Caco-2 (cell line): ENCODE results near the gene TTI1. TPM values are rescaled to one million over a fixed set of nuclear protein-coding genes. Genes with fewer than 3 reads are reported as not detected.

Experiments
- BruUV-seq: library from RNA; stranded (reverse); fragments of 400-500 nt; replicated peaks from 2 replicates; lab custom pipeline; 2021; lab: Mats Ljungman, UMichigan
- CTCF ChIA-PET: fragments of 300-600 bp; sonication (Branson Sonifier 250); formaldehyde crosslinking; loops from one replicate; lab custom pipeline; 2022; ENCODE audit warnings: antibody characterized with exemption; lab: Charles Lee
- POLR2A ChIA-PET: fragments of 300-600 bp; sonication (Branson Sonifier 250); formaldehyde crosslinking; loops from one replicate; lab custom pipeline; 2022; ENCODE audit warnings: antibody characterized with exemption; lab: Charles Lee
- DNase-seq, 2 experiments: peaks; one replicate each; pipeline versions ENCODE4 v3.0.0 to v3.0.0-alpha.2; 2020 to 2022
- H3K27me3 ChIP-seq: replicated peaks from 2 replicates; pipeline ENCODE4 v1.6.0; 2011; ENCODE audit warnings: low read length; ENCODE audit not compliant: control insufficient read depth, insufficient read depth
- H3K36me3 ChIP-seq: 2 replicates; pipeline ENCODE4 v1.5.1; 2011; ENCODE audit warnings: low read length; ENCODE audit not compliant: control insufficient read depth, insufficient read depth
- H3K4me1 ChIP-seq: fragments of 250-450 bp; sonication (Bioruptor Pico); 2 replicates; pipeline ENCODE4 v1.5.1; 2020; ENCODE audit warnings: mild to moderate bottlenecking
- H3K4me3 ChIP-seq: 2 replicates; pipeline ENCODE4 v1.5.1; 2011; ENCODE audit warnings: low read depth, mild to moderate bottlenecking, control low read depth, low read length
- H3K9me3 ChIP-seq: fragments of 250-450 bp; sonication (Bioruptor Pico); 2 replicates; pipeline ENCODE4 v1.5.1; 2020; ENCODE audit warnings: mild to moderate bottlenecking, moderate library complexity
- H3K27ac Mint-ChIP-seq: one replicate; pipeline ENCODE4 v1.8.0; 2022; ENCODE audit warnings: mixed read lengths; ENCODE audit not compliant: unreplicated experiment
- H3K27me3 Mint-ChIP-seq: one replicate; pipeline ENCODE4 v1.8.0; 2022; ENCODE audit warnings: mixed read lengths; ENCODE audit not compliant: insufficient read depth, unreplicated experiment
- H3K36me3 Mint-ChIP-seq: one replicate; pipeline ENCODE4 v1.8.0; 2022; ENCODE audit warnings: mild to moderate bottlenecking, mixed read lengths; ENCODE audit not compliant: insufficient read depth, unreplicated experiment
- H3K4me1 Mint-ChIP-seq: one replicate; pipeline ENCODE4 v1.8.0; 2022; ENCODE audit warnings: low read depth, mixed read lengths; ENCODE audit not compliant: unreplicated experiment
- H3K4me3 Mint-ChIP-seq: one replicate; pipeline ENCODE4 v1.8.0; 2022; ENCODE audit warnings: mild to moderate bottlenecking, moderate library complexity, mixed read lengths; ENCODE audit not compliant: unreplicated experiment
- H3K9me3 Mint-ChIP-seq: one replicate; pipeline ENCODE4 v1.8.0; 2022; ENCODE audit warnings: mixed read lengths; ENCODE audit not compliant: unreplicated experiment
- intact Hi-C: fragments of 100-400 bp; cut with micrococcal nuclease; formaldehyde crosslinking; loops from one replicate; pipeline ENCODE4 v1.10.0; 2022; ENCODE audit not compliant: unreplicated experiment
- total RNA-seq: library from RNA; stranded (reverse); gene quantifications from 2 replicates; pipeline ENCODE4 v1.2.3, GENCODE V29; 2022
- TF ChIP-seq, protein P1 (sequence below), 2 experiments: fragments of 200-600 bp in 1 of 2; IDR thresholded peaks; 1 replicate in 1 of 2; 2 replicates in 1 of 2; pipeline versions ENCODE4 v1.5.1 to v1.8.0; 2011 to 2022; ENCODE audit warnings: antibody characterized with exemption in 1 of 2, control low read depth in 1 of 2, inconsistent platforms in 1 of 2, low read depth in 1 of 2, low read length in 1 of 2, mild to moderate bottlenecking in 1 of 2, moderate library complexity in 1 of 2; ENCODE audit not compliant: insufficient read depth in 1 of 2, severe bottlenecking in 1 of 2, unreplicated experiment in 1 of 2

Gene TTI1
- total RNA-seq, 1 experiment from 2014 or later, result 59.2 TPM

DNA sequence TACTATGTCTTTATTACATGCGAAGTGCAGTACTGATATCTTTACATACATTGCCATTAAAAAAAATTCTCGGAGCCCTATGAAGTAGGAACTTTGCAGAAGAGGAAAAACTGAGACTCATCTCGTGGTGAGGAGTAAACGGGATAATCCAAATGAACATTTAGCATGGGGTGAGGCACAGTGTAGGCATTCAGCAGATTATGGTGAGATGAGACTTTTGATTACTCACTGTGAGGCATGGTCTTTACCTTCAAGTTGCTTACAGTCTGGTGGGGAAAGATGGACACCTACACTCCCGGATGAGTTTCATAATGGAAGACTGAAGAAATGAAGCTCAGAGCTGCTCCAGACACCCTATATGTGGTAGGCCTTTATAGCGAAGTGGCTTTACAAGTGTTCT is 1.7 kb upstream of the TTI1 start:
- Histone ChIP-seq H3K9me3 (no peaks in the 10 kb centered on the region), H3K27me3 (no peaks in the 10 kb centered on the region), H3K36me3 (peaks cover 3% of the 10 kb centered on the region), H3K4me3 (peak overlapping the region; percentile 79), H3K4me1 (peaks cover 41% of the 10 kb centered on the region)
- no peaks in the 10 kb centered on the region for H3K27me3 Mint-ChIP-seq
- no peak for DNase-seq
- H3K4me3 Mint-ChIP-seq, result peak overlapping the region; percentile 95
- no peaks in the 10 kb centered on the region for H3K9me3 Mint-ChIP-seq
- TSS peak; percentile 27 for BruUV-seq
- intact Hi-C loops, result no loop called here
- POLR2A ChIA-PET, result no interaction called here
- TF ChIP-seq, protein P1, sequence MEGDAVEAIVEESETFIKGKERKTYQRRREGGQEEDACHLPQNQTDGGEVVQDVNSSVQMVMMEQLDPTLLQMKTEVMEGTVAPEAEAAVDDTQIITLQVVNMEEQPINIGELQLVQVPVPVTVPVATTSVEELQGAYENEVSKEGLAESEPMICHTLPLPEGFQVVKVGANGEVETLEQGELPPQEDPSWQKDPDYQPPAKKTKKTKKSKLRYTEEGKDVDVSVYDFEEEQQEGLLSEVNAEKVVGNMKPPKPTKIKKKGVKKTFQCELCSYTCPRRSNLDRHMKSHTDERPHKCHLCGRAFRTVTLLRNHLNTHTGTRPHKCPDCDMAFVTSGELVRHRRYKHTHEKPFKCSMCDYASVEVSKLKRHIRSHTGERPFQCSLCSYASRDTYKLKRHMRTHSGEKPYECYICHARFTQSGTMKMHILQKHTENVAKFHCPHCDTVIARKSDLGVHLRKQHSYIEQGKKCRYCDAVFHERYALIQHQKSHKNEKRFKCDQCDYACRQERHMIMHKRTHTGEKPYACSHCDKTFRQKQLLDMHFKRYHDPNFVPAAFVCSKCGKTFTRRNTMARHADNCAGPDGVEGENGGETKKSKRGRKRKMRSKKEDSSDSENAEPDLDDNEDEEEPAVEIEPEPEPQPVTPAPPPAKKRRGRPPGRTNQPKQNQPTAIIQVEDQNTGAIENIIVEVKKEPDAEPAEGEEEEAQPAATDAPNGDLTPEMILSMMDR (IDR thresholded peaks at IDR 0.05; ENCODE audit: insufficient read depth in 1 of 2, low read depth in 1 of 2, low read length in 1 of 2, severe bottlenecking in 1 of 2, unreplicated experiment in 1 of 2), result no peak
- CTCF ChIA-PET, result no interaction called here
- peak overlapping the region; percentile 97 for H3K27ac Mint-ChIP-seq
- H3K4me1 Mint-ChIP-seq, result peaks cover 33% of the 10 kb centered on the region
- peaks cover 54% of the 10 kb centered on the region for H3K36me3 Mint-ChIP-seq

DNA sequence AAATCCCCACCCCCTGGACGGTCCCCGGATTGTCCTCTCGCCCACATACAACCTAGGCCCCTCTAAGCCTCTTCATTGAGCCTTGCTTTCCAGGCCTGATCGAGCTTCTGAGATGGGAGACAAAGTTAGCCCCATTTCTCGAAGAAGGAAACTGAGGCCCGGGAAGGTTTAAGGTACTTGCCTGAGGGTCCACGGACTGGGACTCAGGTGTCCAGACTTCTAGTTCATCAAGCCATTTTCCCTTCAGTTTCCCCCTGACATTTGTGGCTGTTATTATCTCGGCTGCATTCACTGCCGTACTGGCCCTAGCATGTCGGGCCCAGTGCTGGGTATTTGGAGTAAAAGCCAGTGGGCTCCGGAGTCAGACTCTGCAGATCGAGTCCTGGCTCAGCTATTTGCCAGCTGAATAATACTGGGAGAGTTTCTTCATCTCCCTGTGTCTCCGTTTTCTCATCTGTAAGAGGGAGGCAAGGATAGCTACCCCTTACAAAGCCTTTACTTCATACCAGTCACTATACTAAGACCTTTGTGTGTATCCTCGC is 923 bp upstream of the TTI1 start:
- no peaks in the 10 kb centered on the region for H3K9me3 ChIP-seq
- Mint-ChIP-seq H3K36me3 (peaks cover 47% of the 10 kb centered on the region), H3K4me1 (peaks cover 38% of the 10 kb centered on the region), H3K9me3 (no peaks in the 10 kb centered on the region), H3K27me3 (no peaks in the 10 kb centered on the region), H3K27ac (peak overlapping the region; percentile 97), H3K4me3 (peak overlapping the region; percentile 95)
- peaks cover 3% of the 10 kb centered on the region for H3K36me3 ChIP-seq
- TF ChIP-seq, protein P1 (IDR thresholded peaks at IDR 0.05; ENCODE audit: insufficient read depth in 1 of 2, low read depth in 1 of 2, low read length in 1 of 2, severe bottlenecking in 1 of 2, unreplicated experiment in 1 of 2), result no peak
- ChIA-PET CTCF (interaction anchor here (0.7 to 2.3 kb wide), 5 partner anchors 19 to 187 kb away, joined by 3 to 8 read pairs (median 7); no protein-coding TSS in a partner anchor), POLR2A (interaction anchor here (0.7 to 1.9 kb wide), 5 partner anchors 10 to 266 kb away, joined by 3 to 10 read pairs (median 4); no protein-coding TSS in a partner anchor)
- no TSS peak for BruUV-seq
- no peaks in the 10 kb centered on the region for H3K27me3 ChIP-seq
- no peak for DNase-seq
- peak overlapping the region; percentile 79 for H3K4me3 ChIP-seq
- intact Hi-C loops, result no loop called here
- peaks cover 41% of the 10 kb centered on the region for H3K4me1 ChIP-seq

DNA sequence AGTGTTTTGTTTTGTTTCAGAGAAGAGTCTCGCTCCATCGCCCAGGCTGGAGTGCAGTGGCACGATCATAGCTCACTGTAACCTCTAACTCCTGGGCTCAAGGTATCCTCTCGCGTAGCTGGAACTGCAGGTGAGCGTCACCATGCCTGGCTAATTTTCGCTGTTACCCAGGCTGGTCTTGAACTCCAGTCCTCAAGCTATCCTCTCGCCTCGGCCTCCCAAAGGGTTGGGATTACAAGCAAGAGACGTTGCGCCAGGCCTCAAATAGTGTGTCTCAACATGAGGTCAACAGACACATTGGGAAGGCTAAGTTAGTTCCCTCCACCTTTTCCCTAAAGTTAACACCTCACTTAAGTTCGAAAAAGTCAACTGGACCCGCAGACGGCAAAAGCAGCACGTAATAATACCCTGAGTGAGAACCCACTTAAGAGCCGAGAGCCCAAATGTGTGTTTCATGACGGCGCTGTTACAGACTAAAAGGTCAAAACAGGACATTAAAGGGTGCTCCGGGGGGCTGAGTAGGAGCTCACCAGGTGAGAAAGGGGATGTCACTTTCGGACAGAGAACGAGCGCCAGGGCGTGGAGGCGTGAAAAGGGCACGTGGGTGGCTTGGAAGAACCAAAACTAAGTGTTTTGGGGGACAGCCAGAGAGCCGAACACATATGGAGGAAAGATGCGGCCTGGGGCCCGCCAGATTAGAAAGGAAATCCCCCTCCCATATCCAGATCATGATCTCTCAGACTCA is 499 bp downstream of the TTI1 start:
- DNase-seq, result no peak
- BruUV-seq, result TSS peak; percentile 60
- peak overlapping the region; percentile 95 for H3K4me3 Mint-ChIP-seq
- TF ChIP-seq, protein P1 (IDR thresholded peaks at IDR 0.05; ENCODE audit: insufficient read depth in 1 of 2, low read depth in 1 of 2, low read length in 1 of 2, severe bottlenecking in 1 of 2, unreplicated experiment in 1 of 2), result no peak
- no peaks in the 10 kb centered on the region for H3K27me3 Mint-ChIP-seq
- peaks cover 38% of the 10 kb centered on the region for H3K36me3 Mint-ChIP-seq
- peak overlapping the region; percentile 97 for H3K27ac Mint-ChIP-seq
- H3K9me3 Mint-ChIP-seq, result no peaks in the 10 kb centered on the region
- POLR2A ChIA-PET, result interaction anchor here (0.6 to 1.9 kb wide), 5 partner anchors 11 to 267 kb away, joined by 3 to 10 read pairs (median 4); no protein-coding TSS in a partner anchor
- H3K4me3 ChIP-seq, result peak overlapping the region; percentile 79
- peaks cover 43% of the 10 kb centered on the region for H3K4me1 Mint-ChIP-seq
- CTCF ChIA-PET, result interaction anchor here (0.6 to 2.3 kb wide), 5 partner anchors 25 to 438 kb away, joined by 3 to 8 read pairs (median 7); no protein-coding TSS in a partner anchor
- no peaks in the 10 kb centered on the region for H3K27me3 ChIP-seq
- intact Hi-C loops, result no loop called here
- no peaks in the 10 kb centered on the region for H3K9me3 ChIP-seq
- peaks cover 41% of the 10 kb centered on the region for H3K4me1 ChIP-seq
- H3K36me3 ChIP-seq, result peaks cover 3% of the 10 kb centered on the region
